ENCODE measurements around the gene DNAJB9. TPM values are rescaled to one million over a fixed set of nuclear protein-coding genes. Genes with fewer than 3 reads are reported as not detected.

The DNAJB9 gene
- total RNA-seq, 1 donor from 2014 or later = 40.8 TPM

GRCh38 chr7:108598914-108599580 lies 29.4 kb downstream of the DNAJB9 start:
- intact Hi-C loops (cut with micrococcal nuclease) = no loop called here
- ATAC-seq = no peak

DNA sequence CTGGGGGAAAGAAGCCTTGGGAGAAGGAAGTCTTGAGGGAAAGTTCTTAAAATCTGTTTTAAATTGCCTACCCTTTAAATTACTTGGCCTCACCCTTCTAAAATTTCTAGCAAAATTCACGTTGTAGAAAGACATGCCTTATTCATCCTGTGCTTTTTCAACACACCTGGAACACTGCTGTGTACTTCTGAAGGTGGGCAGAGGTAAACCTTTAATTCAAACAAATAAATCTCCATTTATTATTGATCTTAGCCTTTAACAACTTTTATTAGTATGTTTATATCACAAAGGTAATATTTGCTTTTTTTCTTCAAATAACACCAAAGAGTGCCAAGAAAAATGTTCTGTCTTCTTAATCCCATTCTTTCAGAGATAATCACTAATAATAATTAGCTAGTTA lies 30.7 kb downstream of the DNAJB9 start:
- intact Hi-C loops (cut with micrococcal nuclease) = no loop called here
- DNase-seq = no peak
- ATAC-seq = no peak

More at GRCh38 chr7:108598914-108599580, 29.4 kb downstream of the DNAJB9 start:
- no peak for DNase-seq

- intact Hi-C loops (cut with micrococcal nuclease) = no loop called here
- no peak for DNase-seq
- ATAC-seq = no peak
These were observed 34.1 kb downstream of the DNAJB9 start for GRCh38 chr7:108603656-108604306.

DNA sequence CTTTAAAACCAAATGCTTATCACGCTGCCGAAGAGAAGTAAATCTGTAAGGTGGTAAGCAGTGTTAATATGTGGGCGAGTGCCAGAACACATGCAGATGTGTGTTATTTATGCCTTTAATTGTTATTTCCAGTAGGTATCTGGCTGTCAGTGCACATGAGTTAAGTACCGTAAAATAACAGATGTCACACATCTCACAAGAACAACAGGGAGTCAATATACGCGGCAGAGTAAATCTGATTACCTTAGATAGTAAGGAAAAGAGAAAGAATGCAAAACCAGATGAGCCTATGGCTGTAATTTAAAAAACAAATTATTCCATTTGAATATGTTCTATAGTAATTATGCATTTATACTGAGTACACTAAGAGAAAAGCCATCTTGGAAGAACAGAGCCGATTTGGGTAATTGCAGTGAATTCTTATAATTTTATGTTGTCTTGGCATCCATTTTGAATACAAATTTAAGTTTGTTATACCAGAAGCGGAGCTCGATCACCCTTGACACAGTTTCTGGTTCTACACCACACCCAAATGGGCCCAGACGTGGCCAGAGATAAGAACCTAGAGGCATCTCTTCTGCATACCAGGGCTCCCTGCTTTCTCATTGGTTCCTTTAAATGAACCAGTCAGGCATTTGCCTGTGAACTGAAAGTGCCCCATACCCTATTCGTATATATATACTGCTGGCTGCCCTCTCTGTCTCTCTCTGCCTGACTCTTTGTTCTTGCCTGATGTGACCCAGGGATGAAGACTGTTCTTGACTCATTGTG lies 34.8 kb downstream of the DNAJB9 start:
- intact Hi-C loops (cut with micrococcal nuclease) = no loop called here
- ATAC-seq (no peak), DNase-seq (no peak)

DNA sequence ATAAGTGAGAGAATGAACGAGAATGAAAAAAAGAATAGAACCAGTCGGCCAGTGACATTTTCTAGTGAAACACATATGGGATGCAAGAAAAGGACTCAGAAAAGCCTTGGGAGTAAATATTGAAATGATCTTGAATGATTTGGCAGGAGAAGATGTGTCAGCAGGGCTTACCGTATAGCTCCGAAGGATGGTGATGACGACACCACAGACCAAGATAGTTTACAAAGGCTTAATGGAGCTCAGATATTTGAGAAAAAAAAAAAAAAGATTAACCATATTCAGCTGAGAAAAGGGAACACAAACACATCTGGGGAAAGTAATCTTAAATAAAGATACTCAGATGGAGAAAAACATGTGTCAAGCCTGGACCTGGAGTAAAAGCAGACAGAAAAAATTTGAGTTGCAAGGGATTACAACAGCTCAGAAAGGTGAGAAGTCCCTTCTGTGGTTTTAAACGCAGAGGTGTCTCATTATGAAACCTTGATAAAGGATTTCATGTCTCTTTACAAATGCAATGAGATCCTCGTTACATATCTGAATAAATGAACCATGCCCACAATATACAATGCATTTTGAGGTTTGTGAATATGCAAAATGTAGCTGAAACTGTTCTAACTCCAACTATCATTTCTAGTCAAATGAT lies 36.0 kb downstream of the DNAJB9 start:
- ATAC-seq (no peak), DNase-seq (no peak)
- intact Hi-C loops (cut with micrococcal nuclease) = no loop called here

GRCh38 chr7:108609643-108610042 lies 40.0 kb downstream of the DNAJB9 start:
- intact Hi-C loops (cut with micrococcal nuclease) = no loop called here
- DNase-seq (no peak), ATAC-seq (no peak)

DNA sequence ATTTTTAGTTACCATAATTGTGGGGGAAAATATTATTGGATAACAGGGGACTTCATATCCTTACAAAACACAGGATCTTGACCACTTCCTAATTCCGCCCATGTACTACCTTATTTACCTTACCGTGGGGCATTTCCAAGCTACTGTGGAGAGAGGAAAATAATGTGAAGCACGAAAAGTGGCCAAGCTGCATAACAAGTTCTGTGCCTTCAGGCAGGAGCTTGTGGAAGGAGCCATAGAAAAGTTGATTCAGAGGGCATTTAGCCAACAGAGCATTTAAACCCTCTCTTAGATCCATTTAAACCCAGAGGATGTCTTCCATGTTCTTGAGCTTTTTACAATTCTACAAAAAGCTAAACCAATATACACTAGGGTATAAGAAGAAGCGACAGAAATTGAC lies 41.6 kb downstream of the DNAJB9 start:
- ATAC-seq = no peak
- intact Hi-C loops (cut with micrococcal nuclease) = no loop called here
- DNase-seq = no peak

DNA sequence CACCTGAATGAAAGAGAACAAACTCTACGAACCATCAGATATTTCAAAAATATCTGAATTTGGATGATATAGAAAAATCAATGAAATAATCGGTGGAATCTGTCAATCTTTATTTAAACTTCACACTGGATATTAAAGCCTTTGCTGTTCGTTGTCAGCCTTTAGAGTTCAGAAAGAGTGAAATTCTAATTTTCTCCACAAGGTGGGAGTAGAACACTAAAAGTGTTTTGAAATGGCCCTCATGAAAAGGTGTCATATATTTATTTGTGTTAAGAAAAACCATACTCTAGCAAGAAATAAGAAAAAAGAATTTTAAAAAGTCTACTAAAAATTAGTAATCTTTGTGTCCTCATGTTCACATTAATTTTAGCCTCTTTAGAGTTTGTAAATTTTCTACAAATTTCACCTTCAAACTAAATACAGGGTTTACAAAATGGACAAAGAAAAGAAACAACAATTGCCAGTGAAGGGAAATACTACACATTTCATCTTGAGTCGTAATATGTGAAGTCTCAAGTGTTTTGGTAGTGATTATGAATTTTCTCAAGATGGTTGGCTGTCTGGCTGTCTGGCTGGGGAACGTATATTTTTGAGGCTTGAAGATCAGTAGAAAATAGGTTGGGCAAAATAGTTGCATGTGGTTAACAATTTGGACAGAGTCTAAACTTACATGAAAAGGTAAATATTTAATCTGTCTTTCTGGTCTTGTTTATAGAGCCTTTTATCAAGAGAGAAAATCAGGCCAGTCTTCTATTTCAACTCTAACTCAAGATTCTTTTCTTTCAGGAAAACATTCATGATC lies 43.7 kb downstream of the DNAJB9 start:
- intact Hi-C loops (cut with micrococcal nuclease) = no loop called here
- ATAC-seq (no peak), DNase-seq (no peak)

DNA sequence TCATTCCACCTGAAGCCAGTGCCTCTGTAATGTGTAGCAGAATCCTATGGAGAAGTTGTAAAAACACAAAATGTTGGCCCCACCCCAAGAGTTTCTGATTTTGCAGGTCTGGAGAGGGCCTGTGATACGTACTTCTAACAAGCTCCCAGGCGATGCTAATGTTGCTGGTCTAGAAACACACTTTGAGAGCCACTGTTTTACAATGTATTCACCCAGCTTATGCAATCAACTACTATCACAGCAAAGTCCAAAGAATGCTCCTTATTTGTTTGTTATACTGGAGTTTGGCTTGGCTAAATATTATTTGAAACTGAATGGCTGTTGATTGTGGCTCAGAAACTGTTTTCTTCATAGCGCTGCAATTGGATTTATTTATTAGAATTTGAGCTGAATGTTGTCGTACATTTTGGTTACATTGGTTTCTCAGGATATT lies 44.3 kb downstream of the DNAJB9 start:
- no peak for DNase-seq
- intact Hi-C loops (cut with micrococcal nuclease) = no loop called here
- no peak for ATAC-seq

- ATAC-seq (no peak), DNase-seq (no peak)
- intact Hi-C loops (cut with micrococcal nuclease) = no loop called here
These were observed 45.2 kb downstream of the DNAJB9 start for GRCh38 chr7:108614896-108615295.

DNA sequence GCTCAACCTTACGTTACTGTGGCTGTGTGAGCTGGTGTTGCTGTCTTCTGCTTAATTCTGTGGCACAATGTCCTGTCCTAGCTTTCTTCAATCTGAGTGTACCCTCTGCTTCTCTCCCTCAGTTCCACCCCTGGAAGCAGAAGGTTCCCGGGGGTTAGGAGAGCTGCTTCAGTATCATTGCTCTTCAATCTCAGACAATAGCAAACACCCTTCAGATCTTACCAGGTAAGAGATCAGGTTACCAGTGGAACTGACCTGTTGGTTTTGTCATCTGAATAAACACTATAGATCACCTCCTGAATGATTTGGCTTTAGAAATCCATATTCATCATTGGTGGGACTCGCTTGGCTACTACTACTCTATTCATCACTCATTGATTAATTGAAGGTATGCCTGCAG lies 48.4 kb downstream of the DNAJB9 start:
- no peak for DNase-seq
- ATAC-seq = no peak
- intact Hi-C loops (cut with micrococcal nuclease) = no loop called here

- intact Hi-C loops (cut with micrococcal nuclease) = no loop called here
- DNase-seq (no peak), ATAC-seq (no peak)
These were observed 53.5 kb downstream of the DNAJB9 start for GRCh38 chr7:108623220-108623619.

Other genes starting within 250 kb of the DNAJB9 start
- gene NRCAM, start 113.4 kb upstream of the DNAJB9 start, total RNA-seq = 0.62 TPM
- 31.9 TPM for gene PNPLA8, start 43.7 kb upstream of the DNAJB9 start, total RNA-seq
- 25.7 TPM for gene THAP5, start 168 bp upstream of the DNAJB9 start, total RNA-seq